T47D (cell line): Measurements from ENCODE around the gene FGFR2.

Source experiments
- DNase-seq, 2 experiments: peaks; one replicate each; pipeline versions ENCODE4 v3.0.0 to v3.0.0-alpha.2; 2011 to 2012; ENCODE audit warnings: low read depth in 1 of 2, low spot score in 1 of 2
- JUND ChIP-seq: IDR thresholded peaks from 2 replicates; pipeline ENCODE4 v1.6.1; 2012; ENCODE audit warnings: low read depth
- in situ Hi-C: cut with HindIII; loops from 2 replicates; pipeline ENCODE4 v1.10.0; 2016; ENCODE audit warnings: low sequenced_read_pairs, low pct_unique_long_range_greater_than_20kb

The FGFR2 gene

DNA sequence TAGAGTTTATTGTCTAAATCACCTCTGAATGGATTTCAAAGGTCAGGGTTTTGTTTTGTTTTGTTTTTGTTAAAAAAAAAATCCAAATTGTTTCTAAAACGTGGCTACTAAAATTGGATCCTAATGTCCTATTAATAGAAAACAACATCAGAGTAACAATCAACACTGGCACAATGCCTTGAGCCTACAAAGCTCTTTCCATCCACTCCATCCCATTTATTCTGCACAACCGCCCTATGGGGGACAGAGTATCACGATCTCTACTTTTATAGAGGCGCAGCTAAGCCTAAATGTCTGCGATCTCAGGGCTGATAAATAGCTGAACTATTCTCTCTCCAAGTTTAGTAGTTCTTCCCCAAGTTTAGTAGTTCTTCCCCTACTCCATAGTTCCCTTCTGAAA is 78.8 kb downstream of the FGFR2 start:
- in situ Hi-C loops = no loop called here
- no peak for DNase-seq
- no peak for TF ChIP-seq JUND

GRCh38 chr10:121518333-121518732 is 79.9 kb downstream of the FGFR2 start:
- no peak for DNase-seq

DNA sequence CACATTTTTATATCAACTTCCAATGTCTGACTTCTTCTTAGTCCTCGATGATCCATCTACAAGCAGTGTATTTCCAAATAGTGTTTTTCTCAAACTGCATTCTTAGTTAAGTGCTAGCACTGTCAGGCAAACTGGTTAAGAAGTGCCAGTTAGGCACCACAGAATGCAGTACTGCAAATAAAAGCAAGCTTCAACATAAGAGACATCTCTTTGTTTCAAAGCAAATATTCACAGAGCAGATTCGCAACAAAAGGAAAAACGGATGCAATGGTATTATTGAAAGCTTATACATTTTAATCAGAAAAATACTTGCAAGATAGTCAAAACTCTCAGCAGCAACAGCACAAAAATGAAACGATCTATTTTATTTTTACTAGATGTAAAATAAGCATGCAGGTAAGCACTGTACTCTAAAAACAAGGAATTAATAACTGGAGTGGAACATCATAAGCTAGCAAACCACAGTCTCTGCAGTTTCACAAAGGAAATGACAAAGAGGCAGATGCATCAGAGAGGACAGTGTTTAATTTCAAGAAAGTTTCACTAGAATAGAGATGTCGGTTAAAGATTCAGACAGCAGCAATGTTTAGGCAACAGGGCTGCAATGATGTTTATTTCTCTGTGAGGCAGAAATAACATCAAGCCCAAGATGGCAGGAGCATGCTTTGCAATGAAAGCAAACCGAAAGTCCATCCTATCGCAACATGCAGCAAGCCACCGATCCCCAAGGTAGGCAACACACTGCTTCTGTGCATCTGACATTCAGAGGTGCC is 82.0 kb downstream of the FGFR2 start:
- in situ Hi-C loops = no loop called here
- TF ChIP-seq JUND = no peak
- DNase-seq = no peak

More at GRCh38 chr10:121518333-121518732, 79.9 kb downstream of the FGFR2 start:
- no peak for TF ChIP-seq JUND
- in situ Hi-C loops = no loop called here

- in situ Hi-C loops = no loop called here
- TF ChIP-seq JUND = no peak
Measured at GRCh38 chr10:121514141-121514865, 83.9 kb downstream of the FGFR2 start.

GRCh38 chr10:121511943-121512342 is 86.3 kb downstream of the FGFR2 start:
- TF ChIP-seq JUND = peak; percentile 63; the same call in 1 of the 2 replicates
- DNase-seq = peak; percentile 23 to 92
- in situ Hi-C loops = no loop called here

More at GRCh38 chr10:121514141-121514865, 83.9 kb downstream of the FGFR2 start:
- DNase-seq = peak in 1 of 2 experiments; percentile 69

GRCh38 chr10:121511460-121511859 is 86.8 kb downstream of the FGFR2 start:
- in situ Hi-C loops = no loop called here
- no peak for DNase-seq

GRCh38 chr10:121510201-121510771 is 88.0 kb downstream of the FGFR2 start:
- peak in 1 of 2 experiments; percentile 91 for DNase-seq
- TF ChIP-seq JUND = no peak; the same call in 1 of the 2 replicates
- in situ Hi-C loops = no loop called here

More at GRCh38 chr10:121511460-121511859, 86.8 kb downstream of the FGFR2 start:
- TF ChIP-seq JUND = no peak

GRCh38 chr10:121509796-121510195 is 88.4 kb downstream of the FGFR2 start:
- TF ChIP-seq JUND = no peak
- DNase-seq = peak in 1 of 2 experiments; percentile 90
- in situ Hi-C loops = no loop called here

DNA sequence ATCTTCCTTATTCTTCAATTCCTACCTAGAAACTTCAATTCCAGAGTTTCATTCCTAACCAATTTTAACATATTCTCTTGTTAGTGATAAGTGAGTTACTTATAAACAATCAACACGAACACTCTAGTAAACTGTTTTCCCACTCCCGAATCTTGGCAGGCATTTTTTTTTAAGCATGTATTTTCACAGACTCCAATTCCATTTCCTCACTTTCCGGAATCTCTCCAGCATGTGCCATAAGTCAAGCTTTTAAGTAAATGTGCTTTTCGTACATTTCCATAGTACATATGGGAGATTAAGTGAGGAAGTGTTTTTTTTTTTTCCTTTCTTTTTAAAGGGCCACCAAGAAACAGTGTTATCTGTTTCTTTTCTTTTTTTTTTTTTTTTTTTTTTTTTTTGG is 89.1 kb downstream of the FGFR2 start:
- DNase-seq = no peak
- no peak for TF ChIP-seq JUND
- in situ Hi-C loops = no loop called here

GRCh38 chr10:121503587-121504051 is 94.6 kb downstream of the FGFR2 start:
- DNase-seq = no peak
- in situ Hi-C loops = no loop called here
- TF ChIP-seq JUND = no peak

GRCh38 chr10:121501796-121502195 is 96.4 kb downstream of the FGFR2 start:
- in situ Hi-C loops = no loop called here
- no peak for DNase-seq
- no peak for TF ChIP-seq JUND

DNA sequence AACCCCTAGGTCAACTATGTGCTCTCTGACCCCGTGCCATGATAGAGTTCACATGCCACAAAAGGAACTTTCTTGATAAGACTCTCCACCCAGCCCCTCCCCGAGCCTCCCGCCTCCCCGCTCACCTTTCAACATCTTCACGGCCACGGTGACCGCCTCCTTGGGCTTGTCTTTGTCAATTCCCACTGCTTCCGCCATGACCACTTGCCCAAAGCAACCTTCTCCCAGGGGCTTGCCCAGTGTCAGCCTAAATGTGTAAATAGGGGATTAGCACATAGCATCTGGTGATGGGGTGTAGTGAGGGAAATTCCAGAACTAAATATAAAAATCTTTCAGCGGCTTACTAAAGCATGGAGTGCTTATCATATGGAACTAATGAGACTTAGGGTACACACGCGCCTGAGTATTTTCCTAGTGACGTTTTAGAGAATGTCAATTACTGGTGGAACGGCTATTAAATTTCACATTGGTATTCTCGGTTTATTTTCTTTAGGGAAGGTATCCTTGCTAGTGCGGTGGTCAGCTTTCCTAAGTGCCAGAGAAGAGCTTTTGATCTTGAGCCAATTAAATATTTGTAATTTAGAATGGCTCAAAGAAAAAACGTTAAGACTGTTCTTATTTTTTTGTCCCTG is 97.4 kb downstream of the FGFR2 start:
- no peak for TF ChIP-seq JUND
- in situ Hi-C loops = no loop called here
- DNase-seq = no peak
